HUES6 (cell line): ENCODE measurements around the gene KIAA1217.
"Not testable (repeated sequence)": the region's sequence is repeated elsewhere in the genome, so short reads cannot be mapped to it uniquely, and the experiment has no call there.

Source experiments
- H3K27ac ChIP-seq: 2 replicates; pipeline ENCODE4 v1.7.0; 2013; ENCODE audit warnings: low read depth, mild to moderate bottlenecking, low read length, inconsistent platforms
- H3K27me3 ChIP-seq: 2 replicates; pipeline ENCODE4 v1.6.1; 2013; ENCODE audit warnings: low read length; ENCODE audit not compliant: control insufficient read depth, insufficient read depth
- H3K36me3 ChIP-seq: 2 replicates; pipeline ENCODE4 v1.6.1; 2013; ENCODE audit warnings: low read length; ENCODE audit not compliant: control insufficient read depth, insufficient read depth
- H3K4me1 ChIP-seq: 2 replicates; pipeline ENCODE4 v1.6.1; 2013; ENCODE audit warnings: low read length; ENCODE audit not compliant: control insufficient read depth, insufficient read depth
- H3K4me3 ChIP-seq: 2 replicates; pipeline ENCODE4 v1.5.1; 2013; ENCODE audit warnings: low read depth, low read length
- H3K9ac ChIP-seq: one replicate; pipeline ENCODE4 v1.6.1; 2013; ENCODE audit warnings: mild to moderate bottlenecking, low read length
- H3K9me3 ChIP-seq: 2 replicates; pipeline ENCODE4 v1.6.1; 2013; ENCODE audit warnings: low read depth, low read length; ENCODE audit not compliant: control insufficient read depth, insufficient read depth

Gene KIAA1217

DNA sequence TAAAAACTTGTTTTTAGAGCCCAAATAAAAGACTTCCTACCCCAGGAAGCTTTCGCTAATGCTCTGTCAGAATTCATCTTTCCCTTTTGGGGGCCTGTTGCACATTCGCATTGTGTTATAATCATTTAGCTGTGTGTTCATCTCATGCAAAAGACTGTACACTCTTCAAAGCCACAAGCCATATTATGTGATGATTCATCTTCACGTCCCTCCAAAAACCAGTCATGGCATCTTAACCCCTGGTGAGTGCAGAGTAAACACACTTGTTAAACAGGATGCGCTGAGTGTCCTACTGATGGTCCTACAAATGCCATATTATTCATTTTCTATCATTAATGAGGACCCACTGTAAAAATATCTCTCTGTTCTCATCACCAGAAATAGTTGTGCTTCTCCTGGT is 235.4 kb downstream of the KIAA1217 start:
- H3K36me3 ChIP-seq: peaks cover 5% of the 10 kb centered on the region; the same call in 1 of the 2 replicates
- peaks cover 10% of the 10 kb centered on the region; the same call in 1 of the 2 replicates for H3K4me1 ChIP-seq
- no peaks in the 10 kb centered on the region for H3K9me3 ChIP-seq
- no peak overlapping the region for H3K9ac ChIP-seq
- H3K27me3 ChIP-seq: no peaks in the 10 kb centered on the region
- no peak overlapping the region for H3K4me3 ChIP-seq
- H3K27ac ChIP-seq: no peak overlapping the region

DNA sequence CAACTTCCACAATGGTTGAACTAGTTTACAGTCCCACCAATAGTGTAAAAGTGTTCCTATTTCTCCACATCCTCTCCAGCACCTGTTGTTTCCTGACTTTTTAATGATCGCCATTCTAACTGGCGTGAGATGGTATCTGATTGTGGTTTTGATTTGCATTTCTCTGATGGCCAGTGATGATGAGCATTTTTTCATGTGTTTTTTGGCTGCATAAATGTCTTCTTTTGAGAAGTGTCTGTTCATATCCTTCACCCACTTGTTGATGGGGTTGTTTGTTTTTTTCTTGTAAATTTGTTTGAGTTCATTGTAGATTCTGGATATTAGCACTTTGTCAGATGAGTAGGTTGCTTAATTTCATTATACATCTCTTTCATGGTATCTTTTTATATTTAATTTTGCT is 237.0 kb downstream of the KIAA1217 start:
- not testable (repeated sequence) for H3K36me3 ChIP-seq, H3K9ac ChIP-seq, H3K27me3 ChIP-seq, H3K4me3 ChIP-seq, H3K4me1 ChIP-seq, H3K9me3 ChIP-seq, H3K27ac ChIP-seq

DNA sequence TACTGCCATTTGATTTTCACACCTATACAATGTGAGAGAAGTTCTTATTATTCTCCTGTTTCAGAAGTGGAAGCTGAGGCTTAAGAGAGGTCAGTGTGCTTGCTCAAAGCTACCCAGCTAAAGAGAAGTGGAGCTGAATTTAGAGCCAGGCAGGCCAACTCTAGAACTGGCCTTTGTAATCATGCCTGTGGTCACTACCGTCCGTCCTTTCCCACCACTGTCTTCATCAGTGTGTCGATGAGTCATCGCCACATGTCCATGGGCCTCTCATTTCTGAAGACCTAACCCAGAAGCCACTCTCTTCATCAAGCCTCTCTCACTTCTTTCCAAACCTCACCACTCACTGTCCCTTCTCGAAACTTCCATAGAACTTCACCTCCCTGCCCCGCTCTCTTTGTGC is 237.8 kb downstream of the KIAA1217 start:
- H3K27ac ChIP-seq: no peak overlapping the region
- no peak overlapping the region for H3K9ac ChIP-seq
- no peak overlapping the region for H3K4me3 ChIP-seq
- peaks cover 6% of the 10 kb centered on the region for H3K4me1 ChIP-seq
- H3K9me3 ChIP-seq: no peaks in the 10 kb centered on the region
- no peaks in the 10 kb centered on the region for H3K36me3 ChIP-seq
- no peaks in the 10 kb centered on the region for H3K27me3 ChIP-seq

DNA sequence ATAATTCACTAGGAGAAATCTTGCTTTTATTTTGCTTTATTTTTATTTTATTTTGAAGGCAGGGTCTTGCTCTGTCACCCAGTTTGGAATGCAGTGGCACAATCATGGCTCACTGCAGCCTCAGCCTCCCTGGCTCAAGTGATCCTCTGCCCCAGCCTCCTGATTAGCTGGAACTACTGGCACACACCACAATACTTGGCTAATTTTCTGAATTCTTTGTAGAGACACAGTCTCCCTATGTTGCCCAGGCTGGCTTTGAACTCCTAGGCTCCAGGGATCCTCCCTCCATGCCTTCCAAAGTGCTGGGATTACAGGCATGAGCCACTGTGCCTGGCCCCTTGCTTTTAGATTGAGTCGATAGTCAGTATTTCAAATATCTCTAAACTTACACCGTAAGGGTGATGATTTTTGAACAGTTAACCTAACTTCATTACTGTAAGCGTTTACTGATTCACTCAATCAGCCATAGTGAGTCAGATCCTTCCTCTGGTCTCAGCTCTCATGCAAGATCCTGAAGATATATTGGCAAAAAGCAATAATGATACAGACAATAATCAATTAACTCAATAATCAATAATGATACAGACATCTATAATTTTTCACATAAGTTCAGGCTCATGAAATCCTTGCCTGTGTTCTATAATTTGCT is 239.5 kb downstream of the KIAA1217 start:
- no peaks in the 10 kb centered on the region for H3K36me3 ChIP-seq
- H3K27me3 ChIP-seq: no peaks in the 10 kb centered on the region
- H3K4me1 ChIP-seq: peaks cover 6% of the 10 kb centered on the region
- H3K9me3 ChIP-seq: no peaks in the 10 kb centered on the region
- H3K4me3 ChIP-seq: no peak overlapping the region
- H3K27ac ChIP-seq: no peak overlapping the region
- H3K9ac ChIP-seq: no peak overlapping the region

DNA sequence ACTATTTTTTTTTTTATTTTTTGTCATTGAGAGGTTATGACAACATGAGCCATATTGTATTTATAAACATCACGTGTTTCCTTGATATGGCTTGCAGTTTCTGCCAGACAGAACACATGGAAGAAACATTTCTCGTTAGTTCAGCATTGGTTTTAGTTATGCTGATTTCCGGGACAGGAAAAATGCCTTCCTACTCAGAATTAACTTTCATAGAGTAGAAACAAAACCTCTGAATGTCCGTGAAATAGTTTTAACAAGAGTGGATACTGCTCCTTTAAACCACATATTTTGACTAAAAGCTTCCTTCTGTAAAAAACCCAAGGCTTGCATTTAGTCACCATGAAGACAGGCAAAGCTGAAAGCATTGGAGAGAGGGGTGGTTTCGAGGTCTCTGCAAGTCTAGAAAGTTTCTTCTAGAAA is 240.4 kb downstream of the KIAA1217 start:
- no peaks in the 10 kb centered on the region for H3K9me3 ChIP-seq
- no peak overlapping the region for H3K27ac ChIP-seq
- no peak overlapping the region for H3K9ac ChIP-seq
- H3K4me3 ChIP-seq: no peak overlapping the region
- H3K27me3 ChIP-seq: no peaks in the 10 kb centered on the region
- H3K4me1 ChIP-seq: peaks cover 9% of the 10 kb centered on the region
- no peaks in the 10 kb centered on the region for H3K36me3 ChIP-seq

DNA sequence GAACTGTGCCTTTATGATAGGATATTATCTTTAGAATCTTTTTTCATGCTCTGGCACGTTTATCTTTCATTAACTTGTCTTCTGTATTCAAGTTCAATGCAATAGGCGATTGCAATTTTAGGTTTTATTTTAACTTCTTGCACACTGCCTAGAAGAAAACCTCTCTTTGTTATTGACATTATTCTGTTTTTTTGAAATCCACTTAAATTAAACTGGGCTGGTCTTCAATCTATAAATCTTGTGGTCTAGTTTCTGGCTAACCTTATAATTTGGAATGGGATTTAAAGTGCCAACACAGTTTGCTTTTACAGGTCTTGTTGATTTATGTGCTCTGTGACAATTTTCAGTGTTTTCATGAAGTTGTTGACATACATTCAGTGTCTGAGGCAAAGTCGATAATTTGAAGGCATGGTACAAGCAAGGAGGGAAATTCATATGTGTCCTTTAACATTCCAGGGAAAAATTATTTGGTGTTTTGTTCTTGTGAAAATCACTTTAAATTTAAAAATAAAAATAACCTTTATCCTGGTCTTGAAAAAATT is 240.9 kb downstream of the KIAA1217 start:
- Histone ChIP-seq H3K27ac (no peak overlapping the region), H3K4me1 (peaks cover 12% of the 10 kb centered on the region), H3K4me3 (no peak overlapping the region), H3K27me3 (no peaks in the 10 kb centered on the region), H3K9me3 (no peaks in the 10 kb centered on the region), H3K36me3 (no peaks in the 10 kb centered on the region), H3K9ac (no peak overlapping the region)

DNA sequence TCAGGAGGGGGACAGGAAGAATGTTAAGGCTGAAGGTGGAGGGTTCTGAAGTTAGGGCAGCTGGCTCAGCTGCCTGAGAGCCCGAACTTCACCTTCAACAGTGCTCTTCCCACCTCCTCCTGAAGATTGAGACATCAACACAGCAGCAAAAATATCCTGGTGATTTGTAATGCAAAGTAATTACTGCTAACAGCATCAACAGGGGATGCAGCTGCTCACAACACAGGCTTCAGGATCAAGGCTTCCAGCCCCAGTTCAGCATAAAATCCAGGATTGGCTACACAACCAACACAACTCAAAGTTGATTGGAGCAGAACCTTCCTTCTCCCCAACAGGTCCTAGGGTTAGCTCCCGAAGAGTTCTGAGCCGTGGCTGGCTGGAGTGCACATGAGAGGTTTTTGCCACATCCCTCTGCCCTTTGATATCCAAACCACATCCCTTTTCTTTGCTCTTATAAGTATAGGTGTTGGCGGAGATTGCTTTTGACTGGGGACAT is 242.4 kb downstream of the KIAA1217 start:
- peaks cover 12% of the 10 kb centered on the region for H3K4me1 ChIP-seq
- no peak overlapping the region for H3K9ac ChIP-seq
- H3K27ac ChIP-seq: no peak overlapping the region
- no peaks in the 10 kb centered on the region for H3K9me3 ChIP-seq
- no peak overlapping the region for H3K4me3 ChIP-seq
- no peaks in the 10 kb centered on the region for H3K27me3 ChIP-seq
- H3K36me3 ChIP-seq: no peaks in the 10 kb centered on the region

DNA sequence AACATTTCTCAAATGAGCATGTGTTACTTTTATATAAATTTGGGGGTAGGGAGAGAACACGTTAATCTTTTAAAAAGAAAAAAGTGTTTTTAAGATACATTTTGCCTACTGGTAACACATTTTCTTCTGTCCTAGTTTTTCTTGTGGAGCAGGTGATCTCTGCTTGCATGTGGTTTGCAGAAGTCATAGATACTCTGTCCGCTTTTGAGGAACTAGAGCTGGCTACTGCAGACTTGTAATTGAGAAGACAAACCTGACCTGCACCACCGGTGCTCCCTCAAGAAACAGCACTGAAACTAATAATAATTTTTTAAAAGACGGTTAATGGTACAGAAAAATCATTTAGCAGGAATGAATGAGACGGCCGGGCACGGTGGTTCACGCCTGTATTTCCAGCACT is 243.1 kb downstream of the KIAA1217 start:
- Histone ChIP-seq H3K9me3 (no peaks in the 10 kb centered on the region), H3K9ac (no peak overlapping the region), H3K27ac (no peak overlapping the region), H3K4me3 (no peak overlapping the region), H3K27me3 (no peaks in the 10 kb centered on the region), H3K36me3 (no peaks in the 10 kb centered on the region), H3K4me1 (peaks cover 12% of the 10 kb centered on the region)

DNA sequence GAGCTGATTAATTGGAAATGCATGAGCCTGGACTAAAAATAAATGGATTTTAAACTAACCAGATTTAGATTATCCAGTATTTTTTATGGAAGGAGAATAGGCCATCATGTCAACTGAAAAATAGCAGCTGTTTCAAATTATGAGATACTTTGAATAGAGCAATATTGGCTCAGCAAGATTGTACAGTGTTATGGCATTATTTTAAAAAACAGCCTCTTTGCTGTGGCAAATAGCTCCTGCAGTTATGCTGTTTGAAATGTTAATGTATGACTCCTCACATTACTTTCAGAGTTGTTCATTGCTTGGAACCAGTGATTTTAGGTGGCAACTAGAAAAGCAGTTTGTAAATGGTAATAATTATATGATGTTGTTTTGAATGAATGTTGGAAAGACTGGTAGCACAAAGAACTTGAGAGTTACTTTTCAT is 244.5 kb downstream of the KIAA1217 start:
- no peak overlapping the region for H3K9ac ChIP-seq
- no peak overlapping the region for H3K27ac ChIP-seq

DNA sequence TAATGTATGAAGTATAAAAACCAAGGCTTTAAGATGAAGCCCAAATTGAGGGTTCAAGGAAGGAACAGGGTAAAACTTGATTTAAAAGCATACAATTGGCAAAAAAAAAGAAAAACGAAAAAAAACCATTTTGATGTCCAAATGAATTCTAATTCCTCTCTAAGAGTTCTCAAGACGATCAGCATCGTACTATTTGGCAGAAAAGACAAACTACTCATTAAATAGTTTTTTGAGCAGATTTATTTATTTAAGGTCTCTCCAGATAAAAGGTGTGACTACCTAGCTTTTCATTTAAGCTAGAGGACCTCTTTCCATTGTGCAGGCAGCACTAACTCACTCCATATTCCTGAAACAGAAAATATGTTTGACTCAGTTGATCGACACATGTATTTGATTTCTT is 245.0 kb downstream of the KIAA1217 start:
- H3K27me3 ChIP-seq: no peaks in the 10 kb centered on the region
- H3K36me3 ChIP-seq: no peaks in the 10 kb centered on the region
- no peak overlapping the region for H3K4me3 ChIP-seq
- H3K27ac ChIP-seq: no peak overlapping the region
- H3K9me3 ChIP-seq: no peaks in the 10 kb centered on the region
- peaks cover 19% of the 10 kb centered on the region for H3K4me1 ChIP-seq
- no peak overlapping the region for H3K9ac ChIP-seq

More for the DNA sequence above, 244.5 kb downstream of the KIAA1217 start:
- H3K4me3 ChIP-seq: no peak overlapping the region
- no peaks in the 10 kb centered on the region for H3K9me3 ChIP-seq
- H3K4me1 ChIP-seq: peaks cover 19% of the 10 kb centered on the region
- H3K27me3 ChIP-seq: no peaks in the 10 kb centered on the region
- no peaks in the 10 kb centered on the region for H3K36me3 ChIP-seq

DNA sequence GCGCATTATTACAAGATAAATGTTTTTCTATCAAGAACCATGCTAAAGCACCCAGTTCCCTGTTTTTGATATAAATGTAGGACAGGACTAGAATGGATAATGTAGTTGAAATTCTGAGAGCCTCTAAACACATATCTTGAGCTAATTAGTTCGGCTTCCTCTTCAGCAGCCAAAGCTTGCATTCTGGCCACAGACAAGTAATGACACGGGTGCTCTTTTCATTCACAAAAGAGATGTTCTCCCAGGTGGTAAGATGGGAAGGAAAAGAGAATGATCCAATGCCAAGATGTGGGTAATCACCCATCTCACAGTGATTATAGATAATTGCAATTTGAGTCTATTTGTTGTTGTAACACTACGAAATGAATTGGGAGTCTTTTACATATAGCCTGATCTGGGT is 246.5 kb downstream of the KIAA1217 start:
- Histone ChIP-seq H3K27me3 (no peaks in the 10 kb centered on the region), H3K9ac (no peak overlapping the region), H3K27ac (no peak overlapping the region), H3K4me1 (peaks cover 19% of the 10 kb centered on the region), H3K36me3 (no peaks in the 10 kb centered on the region), H3K4me3 (no peak overlapping the region), H3K9me3 (no peaks in the 10 kb centered on the region)
